Endothelial cell of umbilical vein (primary cell): Measurements from ENCODE around the gene GZMM. TPM values are rescaled to one million over a fixed set of nuclear protein-coding genes. Genes with fewer than 3 reads are reported as not detected.
A peak's percentile ranks its signal among the peaks of the same experiment; 100 is the strongest.

Experiments used
- BruUV-seq: library from RNA; stranded (reverse); fragments of 400-500 nt; replicated peaks from 2 replicates; lab custom pipeline; 2021; lab: Mats Ljungman, UMichigan
- CTCF ChIA-PET: fragments of 300-600, 350-600 bp; sonication (Branson Sonifier 250); formaldehyde crosslinking; loops from one replicate; lab custom pipeline; 2021; ENCODE audit warnings: antibody characterized with exemption, inconsistent platforms; lab: Charles Lee
- POLR2A ChIA-PET: fragments of 300-600, 350-600 bp; sonication (Branson Sonifier 250); formaldehyde crosslinking; loops from one replicate; lab custom pipeline; 2021; ENCODE audit warnings: antibody characterized with exemption, inconsistent platforms; lab: Charles Lee
- DNase-seq: peaks from one replicate; pipeline ENCODE4 v3.0.0-alpha.2; 2011; ENCODE audit warnings: low read depth, low spot score
- FAIRE-seq: peaks from 2 replicates; lab custom pipeline; 2011; peaks lifted over from hg19 to GRCh38; lab: Jason Lieb, UNC
- H2AFZ ChIP-seq: 2 replicates; pipeline ENCODE4 v1.6.0; 2012; ENCODE audit warnings: low read depth, low read length, control low read depth, inconsistent platforms
- H3K27ac ChIP-seq: 2 replicates; pipeline ENCODE4 v1.5.1; 2011; ENCODE audit warnings: low read depth, mild to moderate bottlenecking, control low read depth, low read length, moderate library complexity; ENCODE audit not compliant: insufficient read depth
- H3K27me3 ChIP-seq, 2 experiments: 2 replicates each; pipeline versions ENCODE4 v1.6.0 to v1.6.1; 2011; ENCODE audit warnings: low read length in 2 of 2, mixed read lengths in 1 of 2; ENCODE audit not compliant: control insufficient read depth in 2 of 2, insufficient read depth in 2 of 2
- H3K36me3 ChIP-seq, 2 experiments: 2 replicates in 1 of 2; 3 replicates in 1 of 2; pipeline ENCODE4 v1.5.1; 2011; ENCODE audit warnings: low read length in 2 of 2, mild to moderate bottlenecking in 1 of 2, moderate library complexity in 1 of 2; ENCODE audit not compliant: control insufficient read depth in 2 of 2, insufficient read depth in 2 of 2; ENCODE audit errors: extremely low read depth in 1 of 2
- H3K4me1 ChIP-seq: 3 replicates; pipeline ENCODE4 v1.5.1; 2011; ENCODE audit warnings: mild to moderate bottlenecking, low read length; ENCODE audit not compliant: control insufficient read depth, insufficient read depth; ENCODE audit errors: extremely low read depth
- H3K4me2 ChIP-seq: 2 replicates; pipeline ENCODE4 v1.6.1; 2011; ENCODE audit warnings: low read length, control low read depth, mixed read lengths; ENCODE audit not compliant: insufficient read depth
- H3K4me3 ChIP-seq, 3 experiments: fragments of 200-600 bp in 1 of 3; sonication (generic), shearing (Covaris generic) in 1 of 3; replicated peaks in 1 of 3; 2 replicates each; pipeline ENCODE4 v1.5.1; 2011 to 2016; ENCODE audit warnings: control low read depth in 3 of 3, low read length in 3 of 3, mild to moderate bottlenecking in 2 of 3, inconsistent platforms in 1 of 3, low read depth in 1 of 3, moderate library complexity in 1 of 3; ENCODE audit not compliant: insufficient read depth in 1 of 3
- H3K79me2 ChIP-seq: 2 replicates; pipeline ENCODE4 v1.6.0; 2012; ENCODE audit warnings: low read length, inconsistent platforms; ENCODE audit not compliant: control insufficient read depth, insufficient read depth
- H3K9ac ChIP-seq: replicated peaks from 2 replicates; pipeline ENCODE3; 2011; ENCODE audit warnings: low read length, control low read depth; ENCODE audit not compliant: insufficient read depth; ENCODE audit errors: extremely low read depth
- H3K9me1 ChIP-seq: replicated peaks from 3 replicates; pipeline ENCODE4 v1.6.0; 2011; ENCODE audit warnings: mild to moderate bottlenecking, low read length; ENCODE audit not compliant: control insufficient read depth, insufficient read depth; ENCODE audit errors: extremely low read depth
- H3K9me3 ChIP-seq: replicated peaks from 2 replicates; pipeline ENCODE4 v1.5.1; 2012; ENCODE audit warnings: low read length, inconsistent platforms; ENCODE audit not compliant: control insufficient read depth, insufficient read depth
- H4K20me1 ChIP-seq: replicated peaks from 2 replicates; pipeline ENCODE3; 2011; ENCODE audit warnings: mild to moderate bottlenecking, low read length; ENCODE audit not compliant: control insufficient read depth, insufficient read depth; ENCODE audit errors: extremely low read depth
- CTCF ChIP-seq, 2 donors: IDR thresholded peaks; 1 replicate in 1 of 2; 2 replicates in 1 of 2; pipeline ENCODE4 v1.5.1; 2011; ENCODE audit warnings: low read length in 2 of 2, mild to moderate bottlenecking in 2 of 2, moderate library complexity in 2 of 2, control low read depth in 1 of 2, inconsistent platforms in 1 of 2, low read depth in 1 of 2; ENCODE audit not compliant: insufficient read depth in 1 of 2; ENCODE audit errors: extremely low read depth in 1 of 2
- EZH2 ChIP-seq: IDR thresholded peaks from 2 replicates; pipeline ENCODE4 v1.6.1; 2012; ENCODE audit warnings: borderline replicate concordance, low read depth, mild to moderate bottlenecking, moderate library complexity, low read length, inconsistent platforms; ENCODE audit not compliant: severe bottlenecking
- FOS ChIP-seq: IDR thresholded peaks from 2 replicates; pipeline ENCODE4 v1.6.1; 2011; ENCODE audit warnings: mild to moderate bottlenecking, low read length, moderate library complexity, borderline replicate concordance; ENCODE audit not compliant: insufficient read depth
- GATA2 ChIP-seq: IDR thresholded peaks from 2 replicates; pipeline ENCODE4 v1.7.0; 2011; ENCODE audit warnings: low read depth, mild to moderate bottlenecking, moderate library complexity, mixed read lengths, low read length; ENCODE audit not compliant: insufficient read length, insufficient read depth
- JUN ChIP-seq: IDR thresholded peaks from 2 replicates; pipeline ENCODE4 v1.6.1; 2011; ENCODE audit warnings: borderline replicate concordance, low read depth; ENCODE audit not compliant: insufficient read length, insufficient read depth
- MAX ChIP-seq: IDR thresholded peaks from 2 replicates; pipeline ENCODE4 v1.6.1; 2011; ENCODE audit not compliant: insufficient read depth, insufficient read length
- MYC ChIP-seq: IDR thresholded peaks from one replicate; pipeline ENCODE4 v1.6.1; 2011; ENCODE audit warnings: mild to moderate bottlenecking, low read depth, low read length
- POLR2A ChIP-seq: IDR thresholded peaks from 2 replicates; pipeline ENCODE4 v1.6.1; 2012; ENCODE audit warnings: low read depth, mild to moderate bottlenecking, control low read depth, low read length
- POLR2AphosphoS5 ChIP-seq: IDR thresholded peaks from 2 replicates; pipeline ENCODE4 v1.6.1; 2012; ENCODE audit warnings: low read depth, mild to moderate bottlenecking, control low read depth, low read length, moderate library complexity; ENCODE audit not compliant: insufficient read depth
- dilution Hi-C: fragments of 300-500 bp; cut with MboI; formaldehyde crosslinking; loops from one replicate; pipeline ENCODE4 v1.15.0; 2019; ENCODE audit warnings: low sequenced_read_pairs; ENCODE audit not compliant: extremely low pct_ligation_motif_present
- intact Hi-C: fragments of 100-400 bp; cut with micrococcal nuclease; formaldehyde crosslinking; loops from one replicate; pipeline ENCODE4 v1.10.0; 2022
- polyA plus RNA-seq, 4 experiments: library from polyadenylated mRNA; depleted of rRNA in 3 of 4; stranded (reverse) in 3 of 4; unstranded in 1 of 4; fragments of >200 nt; gene quantifications; 2 replicates each; pipeline versions ENCODE4 v1.2.1 to v1.2.3, GENCODE V29; 2011 to 2012; ENCODE audit warnings: missing spikeins in 1 of 4
- total RNA-seq: library from RNA; stranded (reverse); gene quantifications from 2 replicates; pipeline ENCODE4 v1.2.3, GENCODE V29; 2021

Gene GZMM
- total and polyA plus RNA-seq, 2 donors (not counting 3 experiments of a cell fraction or from before 2014, with no cell fraction given): not detected

- H3K36me3 ChIP-seq: no peaks in the 10 kb centered on the region
- CTCF ChIA-PET: interaction anchor here (0.8 to 1.9 kb wide), 2 partner anchors 13 to 60 kb away, joined by 5 to 7 read pairs; no protein-coding TSS in a partner anchor
- no peaks in the 10 kb centered on the region for H3K9me1 ChIP-seq
- H3K9me3 ChIP-seq: no peaks in the 10 kb centered on the region
- BruUV-seq: no TSS peak
- H3K4me1 ChIP-seq: peaks cover 22% of the 10 kb centered on the region
- H4K20me1 ChIP-seq: peaks cover 2% of the 10 kb centered on the region
- DNase-seq (peak; percentile 45), FAIRE-seq (no peak)
- POLR2A ChIA-PET: no interaction called here
- peaks cover 33% of the 10 kb centered on the region for H3K79me2 ChIP-seq
- H2AFZ ChIP-seq: peak overlapping the region; percentile 77
- H3K4me2 ChIP-seq: peak overlapping the region; percentile 87
- H3K9ac ChIP-seq: peak overlapping the region; percentile 54
- H3K4me3 ChIP-seq: peak overlapping the region; percentile 35 to 68 (median 39)
- dilution Hi-C loops (no loop called here), intact Hi-C loops (no loop called here)
- TF ChIP-seq MAX (no peak), GATA2 (no peak), CTCF (IDR thresholded peaks at IDR 0.05; ENCODE audit: extremely low read depth in 1 of 2, insufficient read depth in 1 of 2, low read depth in 1 of 2, low read length in 2 of 2) (no peak), POLR2AphosphoS5 (no peak), MYC (no peak), POLR2A (no peak), JUN (no peak), FOS (no peak), EZH2 (no peak)
- peak overlapping the region; percentile 47 for H3K27ac ChIP-seq
- no peaks in the 10 kb centered on the region for H3K27me3 ChIP-seq
These were observed 27.2 kb downstream of the GZMM start for GRCh38 chr19:570937-571565.
